HCT116 (cell line): Measurements from ENCODE around the gene ZNF358. TPM values are rescaled to one million over a fixed set of nuclear protein-coding genes. Genes with fewer than 3 reads are reported as not detected.
A peak's percentile ranks its signal among the peaks of the same experiment; 100 is the strongest.

ENCODE experiments used
- ATAC-seq: fragments of 200-7000 bp; cut with Tn5 transposase; 2 replicates; pipeline ENCODE4 v1.9.1; 2020; ENCODE audit warnings: mild to moderate bottlenecking, moderate library complexity
- BruUV-seq: library from RNA; stranded (reverse); fragments of 400-500 nt; replicated peaks from 2 replicates; lab custom pipeline; 2021; lab: Mats Ljungman, UMichigan
- CTCF ChIA-PET: fragments of 300-600 bp; sonication (Branson Sonifier 250); formaldehyde crosslinking; loops from one replicate; lab custom pipeline; 2021; ENCODE audit warnings: antibody characterized with exemption; lab: Charles Lee
- POLR2A ChIA-PET: fragments of 300-600, 350-600 bp; sonication (Branson Sonifier 250); formaldehyde crosslinking; loops from one replicate; lab custom pipeline; 2021; ENCODE audit warnings: antibody characterized with exemption; lab: Charles Lee
- RAD21 ChIA-PET, 2 experiments: fragments of 300-600 bp; sonication (Branson Sonifier 250); formaldehyde crosslinking; loops; one replicate each; lab custom pipeline; 2023; ENCODE audit warnings: low total read pairs in 2 of 2; ENCODE audit not compliant: uncharacterized antibody in 2 of 2, unreplicated experiment in 2 of 2, low non-redundant PET in 1 of 2; lab: Charles Lee
- DNase-seq: peaks from one replicate; pipeline ENCODE4 v3.0.0-alpha.2; 2010; ENCODE audit warnings: low read depth, low spot score
- H2AFZ ChIP-seq: fragments of 200-600 bp; shearing (Covaris generic), sonication (generic); 2 replicates; pipeline ENCODE4 v1.6.1; 2017; ENCODE audit warnings: low read depth, mixed run types, mixed read lengths, antibody characterized with exemption, low read length; ENCODE audit not compliant: poor library complexity, severe bottlenecking
- H3K27ac ChIP-seq: 2 replicates; pipeline ENCODE4 v1.5.1; 2012; ENCODE audit warnings: low read depth, low read length
- H3K27me3 ChIP-seq: fragments of 200-600 bp; sonication (generic); 2 replicates; pipeline ENCODE4 v1.6.1; 2016; ENCODE audit warnings: mixed run types, low read length, mixed read lengths; ENCODE audit not compliant: insufficient read depth
- H3K36me3 ChIP-seq, 2 experiments: fragments of 200-500 bp in 1 of 2; fragments of 200-600 bp in 1 of 2; sonication (Bioruptor generic) in 1 of 2; sonication (generic) in 1 of 2; 2 replicates each; pipeline versions ENCODE4 v1.5.1 to v1.6.1; 2014 to 2016; ENCODE audit warnings: low read length in 2 of 2, inconsistent platforms in 1 of 2, mixed read lengths in 1 of 2, mixed run types in 1 of 2; ENCODE audit not compliant: insufficient read depth in 2 of 2, control insufficient read depth in 1 of 2
- H3K4me1 ChIP-seq, 2 experiments: fragments of 200-600 bp in 1 of 2; sonication (generic) in 1 of 2; 2 replicates each; pipeline versions ENCODE4 v1.5.1 to v1.6.1; 2012 to 2017; ENCODE audit warnings: low read length in 2 of 2, inconsistent platforms in 1 of 2, mild to moderate bottlenecking in 1 of 2, mixed read lengths in 1 of 2, mixed run types in 1 of 2, moderate library complexity in 1 of 2; ENCODE audit not compliant: insufficient read depth in 2 of 2, control insufficient read depth in 1 of 2
- H3K4me2 ChIP-seq: fragments of 200-600 bp; sonication (generic); 2 replicates; pipeline ENCODE4 v1.6.1; 2017; ENCODE audit warnings: mixed run types, low read length, mixed read lengths
- H3K4me3 ChIP-seq, 2 experiments: fragments of 200-600 bp in 1 of 2; sonication (generic) in 1 of 2; replicated peaks in 1 of 2; 2 replicates each; pipeline ENCODE4 v1.5.1; 2011 to 2016; ENCODE audit warnings: low read length in 2 of 2, control low read depth in 1 of 2, low read depth in 1 of 2, mild to moderate bottlenecking in 1 of 2, mixed read lengths in 1 of 2, mixed run types in 1 of 2
- H3K79me2 ChIP-seq: fragments of 200-600 bp; sonication (generic); 2 replicates; pipeline ENCODE4 v1.6.1; 2017; ENCODE audit warnings: mild to moderate bottlenecking, mixed run types, low read length, moderate library complexity, mixed read lengths; ENCODE audit not compliant: insufficient read depth
- H3K9ac ChIP-seq: fragments of 200-600 bp; sonication (generic); 2 replicates; pipeline ENCODE4 v1.6.1; 2016; ENCODE audit warnings: low read length, mixed read lengths
- H3K9me2 ChIP-seq: fragments of 200-600 bp; sonication (generic), shearing (Covaris generic); 2 replicates; pipeline ENCODE4 v1.6.1; 2017; ENCODE audit warnings: mixed run types, mild to moderate bottlenecking, moderate library complexity; ENCODE audit not compliant: insufficient read depth
- H3K9me3 ChIP-seq, 2 experiments: fragments of 200-500 bp in 1 of 2; fragments of 200-600 bp in 1 of 2; sonication (Bioruptor generic) in 1 of 2; sonication (generic) in 1 of 2; 2 replicates each; pipeline ENCODE4 v1.6.1; 2014 to 2017; ENCODE audit warnings: low read length in 2 of 2, mixed read lengths in 2 of 2, inconsistent platforms in 1 of 2, low read depth in 1 of 2, mild to moderate bottlenecking in 1 of 2, mixed run types in 1 of 2, moderate library complexity in 1 of 2; ENCODE audit not compliant: control insufficient read depth in 1 of 2, insufficient read depth in 1 of 2
- H4K20me1 ChIP-seq: fragments of 200-600 bp; sonication (generic), shearing (Covaris generic); 2 replicates; pipeline ENCODE4 v1.6.1; 2017; ENCODE audit warnings: mixed run types, mild to moderate bottlenecking, moderate library complexity; ENCODE audit not compliant: insufficient read depth
- CBX3 ChIP-seq: IDR thresholded peaks from 2 replicates; pipeline ENCODE4 v1.6.1; 2012; ENCODE audit warnings: low read depth
- ELF1 ChIP-seq: IDR thresholded peaks from 2 replicates; pipeline ENCODE4 v1.6.1; 2012; ENCODE audit warnings: low read depth, borderline replicate concordance
- JUND ChIP-seq: IDR thresholded peaks from 2 replicates; pipeline ENCODE4 v1.6.1; 2012
- POLR2A ChIP-seq: IDR thresholded peaks from 2 replicates; pipeline ENCODE4 v1.7.0; 2011; ENCODE audit warnings: borderline replicate concordance; ENCODE audit not compliant: insufficient read depth, insufficient read length; ENCODE audit errors: extremely low read depth
- POLR2AphosphoS5 ChIP-seq: IDR thresholded peaks from 2 replicates; pipeline ENCODE4 v1.6.1; 2011; ENCODE audit warnings: mild to moderate bottlenecking, low read depth, low read length, moderate library complexity
- RAD21 ChIP-seq: IDR thresholded peaks from 2 replicates; pipeline ENCODE4 v1.6.1; 2012; ENCODE audit warnings: low read depth, mild to moderate bottlenecking
- SIN3A ChIP-seq: IDR thresholded peaks from 2 replicates; pipeline ENCODE4 v1.6.1; 2012; ENCODE audit warnings: low read depth
- SP1 ChIP-seq: IDR thresholded peaks from 2 replicates; pipeline ENCODE4 v1.6.1; 2012; ENCODE audit warnings: low read depth
- TCF7L2 ChIP-seq: IDR thresholded peaks from 2 replicates; pipeline ENCODE4 v1.7.0; 2011; ENCODE audit warnings: borderline replicate concordance, inconsistent platforms; ENCODE audit not compliant: insufficient read depth, insufficient read length; ENCODE audit errors: extremely low read depth
- ZFX ChIP-seq: fragments of 450-650 bp; IDR thresholded peaks from 2 replicates; pipeline ENCODE4 v1.6.1; 2017
- intact Hi-C: fragments of 100-400 bp; cut with micrococcal nuclease; formaldehyde crosslinking; loops from 2 replicates; pipeline ENCODE4 v1.10.0; 2022
- total RNA-seq: library from RNA; stranded (reverse); gene quantifications from one replicate; pipeline ENCODE4 v1.2.1, GENCODE V29; 2021; ENCODE audit not compliant: unreplicated experiment
- TF ChIP-seq, protein P1 (sequence below): IDR thresholded peaks from 2 replicates; pipeline ENCODE4 v1.6.1; 2011; ENCODE audit warnings: mild to moderate bottlenecking, low read length, moderate library complexity; ENCODE audit not compliant: insufficient replicate concordance; ENCODE audit errors: extremely low read depth
- TF ChIP-seq, protein P2 (sequence below), 3 experiments: fragments of 200-600 bp in 1 of 3; sonication (generic) in 1 of 3; IDR thresholded peaks in 2 of 3; conservative IDR thresholded peaks in 1 of 3; 2 replicates each; pipeline ENCODE4 v1.5.1; 2012 to 2017; ENCODE audit warnings: low read depth in 2 of 3, low read length in 2 of 3, antibody characterized with exemption in 1 of 3, borderline replicate concordance in 1 of 3, control low read depth in 1 of 3, mild to moderate bottlenecking in 1 of 3, mixed read lengths in 1 of 3, mixed run types in 1 of 3, moderate library complexity in 1 of 3; ENCODE audit not compliant: insufficient read depth in 1 of 3
- TF ChIP-seq, protein P3 (sequence below): IDR thresholded peaks from 2 replicates; pipeline ENCODE4 v1.6.1; 2012; ENCODE audit warnings: low read depth

The ZNF358 gene
- total RNA-seq, 1 experiment from 2014 or later, result 20.7 TPM

DNA sequence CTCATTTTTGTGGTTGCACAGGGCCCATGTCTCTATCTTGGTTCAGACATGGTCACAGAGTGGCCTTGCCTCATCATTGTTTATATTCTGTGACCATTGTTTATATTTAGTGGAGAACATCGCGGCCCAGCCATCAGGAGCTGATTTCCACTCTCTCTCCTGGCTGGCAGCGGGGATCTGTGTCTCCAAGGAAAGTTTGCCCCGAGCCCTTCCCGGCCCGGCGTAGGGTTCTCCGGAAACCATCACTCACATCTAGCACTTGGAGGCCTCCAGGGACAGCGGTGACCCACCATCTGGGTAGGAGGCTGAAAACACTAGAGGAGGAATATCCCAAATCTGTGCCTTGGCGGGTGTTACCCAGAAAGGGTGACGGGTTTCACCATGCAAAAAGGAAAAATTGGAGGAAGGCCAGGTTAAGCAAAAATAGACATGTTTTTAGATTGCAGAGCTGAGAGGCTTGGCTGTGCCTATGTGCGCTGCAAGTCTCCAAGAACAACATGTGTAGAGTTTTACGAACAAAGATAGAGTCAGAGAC lies 726 bp upstream of the ZNF358 start:
- DNase-seq (no peak), ATAC-seq (no peak)
- TSS peak; percentile 90 for BruUV-seq
- CTCF ChIA-PET, result no interaction called here
- no peak for TF ChIP-seq ZFX
- TF ChIP-seq TCF7L2, result no peak
- TF ChIP-seq POLR2AphosphoS5, result no peak
- TF ChIP-seq POLR2A, result no peak
- TF ChIP-seq, protein P1, sequence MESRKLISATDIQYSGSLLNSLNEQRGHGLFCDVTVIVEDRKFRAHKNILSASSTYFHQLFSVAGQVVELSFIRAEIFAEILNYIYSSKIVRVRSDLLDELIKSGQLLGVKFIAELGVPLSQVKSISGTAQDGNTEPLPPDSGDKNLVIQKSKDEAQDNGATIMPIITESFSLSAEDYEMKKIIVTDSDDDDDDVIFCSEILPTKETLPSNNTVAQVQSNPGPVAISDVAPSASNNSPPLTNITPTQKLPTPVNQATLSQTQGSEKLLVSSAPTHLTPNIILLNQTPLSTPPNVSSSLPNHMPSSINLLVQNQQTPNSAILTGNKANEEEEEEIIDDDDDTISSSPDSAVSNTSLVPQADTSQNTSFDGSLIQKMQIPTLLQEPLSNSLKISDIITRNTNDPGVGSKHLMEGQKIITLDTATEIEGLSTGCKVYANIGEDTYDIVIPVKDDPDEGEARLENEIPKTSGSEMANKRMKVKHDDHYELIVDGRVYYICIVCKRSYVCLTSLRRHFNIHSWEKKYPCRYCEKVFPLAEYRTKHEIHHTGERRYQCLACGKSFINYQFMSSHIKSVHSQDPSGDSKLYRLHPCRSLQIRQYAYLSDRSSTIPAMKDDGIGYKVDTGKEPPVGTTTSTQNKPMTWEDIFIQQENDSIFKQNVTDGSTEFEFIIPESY, result no peak
- TF ChIP-seq RAD21, result no peak
- TF ChIP-seq JUND, result no peak
- TF ChIP-seq, protein P2, sequence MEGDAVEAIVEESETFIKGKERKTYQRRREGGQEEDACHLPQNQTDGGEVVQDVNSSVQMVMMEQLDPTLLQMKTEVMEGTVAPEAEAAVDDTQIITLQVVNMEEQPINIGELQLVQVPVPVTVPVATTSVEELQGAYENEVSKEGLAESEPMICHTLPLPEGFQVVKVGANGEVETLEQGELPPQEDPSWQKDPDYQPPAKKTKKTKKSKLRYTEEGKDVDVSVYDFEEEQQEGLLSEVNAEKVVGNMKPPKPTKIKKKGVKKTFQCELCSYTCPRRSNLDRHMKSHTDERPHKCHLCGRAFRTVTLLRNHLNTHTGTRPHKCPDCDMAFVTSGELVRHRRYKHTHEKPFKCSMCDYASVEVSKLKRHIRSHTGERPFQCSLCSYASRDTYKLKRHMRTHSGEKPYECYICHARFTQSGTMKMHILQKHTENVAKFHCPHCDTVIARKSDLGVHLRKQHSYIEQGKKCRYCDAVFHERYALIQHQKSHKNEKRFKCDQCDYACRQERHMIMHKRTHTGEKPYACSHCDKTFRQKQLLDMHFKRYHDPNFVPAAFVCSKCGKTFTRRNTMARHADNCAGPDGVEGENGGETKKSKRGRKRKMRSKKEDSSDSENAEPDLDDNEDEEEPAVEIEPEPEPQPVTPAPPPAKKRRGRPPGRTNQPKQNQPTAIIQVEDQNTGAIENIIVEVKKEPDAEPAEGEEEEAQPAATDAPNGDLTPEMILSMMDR (IDR thresholded peaks at IDR 0.05 in 2 of 3, conservative IDR thresholded peaks at IDR 0.05 in 1 of 3; ENCODE audit: borderline replicate concordance in 1 of 3, insufficient read depth in 1 of 3, low read depth in 2 of 3, low read length in 2 of 3), result no peak
- TF ChIP-seq, protein P3, sequence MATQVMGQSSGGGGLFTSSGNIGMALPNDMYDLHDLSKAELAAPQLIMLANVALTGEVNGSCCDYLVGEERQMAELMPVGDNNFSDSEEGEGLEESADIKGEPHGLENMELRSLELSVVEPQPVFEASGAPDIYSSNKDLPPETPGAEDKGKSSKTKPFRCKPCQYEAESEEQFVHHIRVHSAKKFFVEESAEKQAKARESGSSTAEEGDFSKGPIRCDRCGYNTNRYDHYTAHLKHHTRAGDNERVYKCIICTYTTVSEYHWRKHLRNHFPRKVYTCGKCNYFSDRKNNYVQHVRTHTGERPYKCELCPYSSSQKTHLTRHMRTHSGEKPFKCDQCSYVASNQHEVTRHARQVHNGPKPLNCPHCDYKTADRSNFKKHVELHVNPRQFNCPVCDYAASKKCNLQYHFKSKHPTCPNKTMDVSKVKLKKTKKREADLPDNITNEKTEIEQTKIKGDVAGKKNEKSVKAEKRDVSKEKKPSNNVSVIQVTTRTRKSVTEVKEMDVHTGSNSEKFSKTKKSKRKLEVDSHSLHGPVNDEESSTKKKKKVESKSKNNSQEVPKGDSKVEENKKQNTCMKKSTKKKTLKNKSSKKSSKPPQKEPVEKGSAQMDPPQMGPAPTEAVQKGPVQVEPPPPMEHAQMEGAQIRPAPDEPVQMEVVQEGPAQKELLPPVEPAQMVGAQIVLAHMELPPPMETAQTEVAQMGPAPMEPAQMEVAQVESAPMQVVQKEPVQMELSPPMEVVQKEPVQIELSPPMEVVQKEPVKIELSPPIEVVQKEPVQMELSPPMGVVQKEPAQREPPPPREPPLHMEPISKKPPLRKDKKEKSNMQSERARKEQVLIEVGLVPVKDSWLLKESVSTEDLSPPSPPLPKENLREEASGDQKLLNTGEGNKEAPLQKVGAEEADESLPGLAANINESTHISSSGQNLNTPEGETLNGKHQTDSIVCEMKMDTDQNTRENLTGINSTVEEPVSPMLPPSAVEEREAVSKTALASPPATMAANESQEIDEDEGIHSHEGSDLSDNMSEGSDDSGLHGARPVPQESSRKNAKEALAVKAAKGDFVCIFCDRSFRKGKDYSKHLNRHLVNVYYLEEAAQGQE, result no peak
- no peak for TF ChIP-seq SP1
- no peak for TF ChIP-seq SIN3A
- TF ChIP-seq ELF1, result no peak
- TF ChIP-seq CBX3, result no peak
- Histone ChIP-seq H3K36me3 (no peaks in the 10 kb centered on the region), H4K20me1 (no peaks in the 10 kb centered on the region), H3K4me2 (peak overlapping the region; percentile 87), H3K27ac (peak overlapping the region; percentile 48; the same call in 1 of the 2 replicates), H3K79me2 (no peaks in the 10 kb centered on the region), H3K9ac (peak overlapping the region; percentile 59), H3K4me3 (peak overlapping the region; percentile 52 to 64), H3K4me1 (peaks cover 6 to 20% of the 10 kb centered on the region in 2 experiments), H2AFZ (peak overlapping the region; percentile 91), H3K9me3 (no peaks in the 10 kb centered on the region), H3K27me3 (no peaks in the 10 kb centered on the region), H3K9me2 (no peaks in the 10 kb centered on the region)
- RAD21 ChIA-PET, result no interaction called here
- intact Hi-C loops, result no loop called here
- POLR2A ChIA-PET, result interaction anchor here (2.3 kb wide), 1 partner anchor 9 kb away, joined by 9 read pairs; no protein-coding TSS in a partner anchor
